Upper lobe of left lung (tissue), 6 donors: ENCODE data around the gene SNX15. TPM values are rescaled to one million over a fixed set of nuclear protein-coding genes. Genes with fewer than 3 reads are reported as not detected.

ENCODE experiments used
- ATAC-seq, 2 donors: fragments of 200-7000 bp; cut with Tn5 transposase; one replicate each; pipeline ENCODE4 v1.9.1; 2022; ENCODE audit warnings: mild to moderate bottlenecking in 2 of 2, moderate library complexity in 2 of 2; ENCODE audit not compliant: low FRiP score in 2 of 2
- DNase-seq, 2 donors: peaks; one replicate each; pipeline ENCODE4 v3.0.0-alpha.2; 2019 to 2020
- H3K27ac ChIP-seq, 4 donors: fragments of 200-600 bp; sonication (generic); one replicate each; pipeline ENCODE4 v1.5.1; 2016 to 2019
- H3K27me3 ChIP-seq, 4 donors: fragments of 200-600 bp; sonication (generic); one replicate each; pipeline ENCODE4 v1.5.1; 2017 to 2019
- H3K36me3 ChIP-seq, 4 donors: fragments of 200-600 bp; sonication (generic); one replicate each; pipeline ENCODE4 v1.5.1; 2016 to 2019
- H3K4me1 ChIP-seq, 4 donors: fragments of 200-600 bp; sonication (generic); one replicate each; pipeline ENCODE4 v1.5.1; 2018 to 2019
- H3K4me3 ChIP-seq, 4 donors: fragments of 200-600 bp; sonication (generic); one replicate each; pipeline ENCODE4 v1.5.1; 2017 to 2019; ENCODE audit warnings: mild to moderate bottlenecking in 2 of 4, moderate library complexity in 1 of 4
- H3K9me3 ChIP-seq, 4 donors: fragments of 200-600 bp; sonication (generic); one replicate each; pipeline ENCODE4 v1.5.1; 2018 to 2019
- CTCF ChIP-seq, 6 experiments: fragments of 450-650 bp in 4 of 6; fragments of 200-600 bp in 2 of 6; sonication (generic) in 2 of 6; IDR thresholded peaks; one replicate each; pipeline ENCODE4 v1.5.1; 2016 to 2019; ENCODE audit warnings: antibody characterized with exemption in 6 of 6
- EP300 ChIP-seq, 4 donors: sonication (generic); formaldehyde crosslinking; IDR thresholded peaks; one replicate each; pipeline ENCODE4 v1.5.1; 2017; ENCODE audit warnings: antibody characterized with exemption in 4 of 4, control low read depth in 2 of 4
- POLR2A ChIP-seq, 4 donors: fragments of 450-650 bp; IDR thresholded peaks; one replicate each; pipeline ENCODE4 v1.5.1; 2016 to 2017; ENCODE audit warnings: antibody characterized with exemption in 4 of 4, mild to moderate bottlenecking in 2 of 4
- POLR2AphosphoS5 ChIP-seq, 2 donors: sonication (generic); formaldehyde crosslinking; IDR thresholded peaks; one replicate each; pipeline ENCODE4 v1.5.1; 2017; ENCODE audit warnings: antibody characterized with exemption in 2 of 2
- WGBS, 2 donors: methylation state at CpG; one replicate each; pipeline ENCODE4 v1.1.5; 2017 to 2018; 5-methylcytosine and 5-hydroxymethylcytosine counted together
- small RNA-seq, 4 donors: library from RNA; depleted of rRNA; stranded (forward); fragments of <200 nt; gene quantifications; one replicate each; pipeline ENCODE3, GENCODE V24; 2016
- total RNA-seq, 6 donors: library from RNA; depleted of rRNA in 4 of 6; stranded (reverse); fragments of >200 nt in 4 of 6; gene quantifications; one replicate each; pipeline versions ENCODE4 v1.1.0 to v1.2.1, GENCODE V29; 2016 to 2021
- donor health status: DM: no; HTN: no; CAD: no; lungs with moderate emphysema.
- donor health status: DM: no; HTN: yes; CAD: no; lungs with severe emphysema.

The SNX15 gene
- total RNA-seq, 6 donors from 2014 or later, result 14.7 to 32.1 (median 21.2) TPM

- ATAC-seq (no peak), DNase-seq (peak in 1 of 2 donors; percentile 59)
- H3K27me3 ChIP-seq, result no peaks in the 10 kb centered on the region
- TF ChIP-seq POLR2AphosphoS5 (IDR thresholded peaks at IDR 0.05), result no peak
- TF ChIP-seq POLR2A (IDR thresholded peaks at IDR 0.05), result no peak
- TF ChIP-seq EP300 (IDR thresholded peaks at IDR 0.05), result no peak
- TF ChIP-seq CTCF (IDR thresholded peaks at IDR 0.05), result no peak
- no peak overlapping the region for H3K4me3 ChIP-seq
- 82 to 91% methylated on average over 6 to 11 of the region's 11 CpGs for WGBS, 2 donors
- H3K27ac ChIP-seq, result no peak overlapping the region
- H3K4me1 ChIP-seq, result peaks cover 15 to 24% (median 19%) of the 10 kb centered on the region in 4 donors
- H3K9me3 ChIP-seq, result no peaks in the 10 kb centered on the region
- peaks cover 8 to 46% (median 33%) of the 10 kb centered on the region in 4 donors for H3K36me3 ChIP-seq
Measured at GRCh38 chr11:65087216-65087615, 60.0 kb downstream of the SNX15 start.

- Histone ChIP-seq H3K9me3 (no peaks in the 10 kb centered on the region), H3K4me3 (no peak overlapping the region), H3K4me1 (peaks cover 15 to 24% (median 19%) of the 10 kb centered on the region in 4 donors), H3K27me3 (no peaks in the 10 kb centered on the region), H3K27ac (no peak overlapping the region), H3K36me3 (peaks cover 8 to 46% (median 33%) of the 10 kb centered on the region in 4 donors)
- 90 to 95% methylated on average over 2 to 15 of the region's 15 CpGs for WGBS, 2 donors
- DNase-seq (peak in 1 of 2 donors; percentile 77), ATAC-seq (no peak)
- TF ChIP-seq POLR2A (IDR thresholded peaks at IDR 0.05), result no peak
- TF ChIP-seq EP300 (IDR thresholded peaks at IDR 0.05), result no peak
- no peak for TF ChIP-seq POLR2AphosphoS5 (IDR thresholded peaks at IDR 0.05)
- no peak for TF ChIP-seq CTCF (IDR thresholded peaks at IDR 0.05)
Measured at GRCh38 chr11:65087827-65088226, 60.6 kb downstream of the SNX15 start.

GRCh38 chr11:65089621-65090020 lies 62.4 kb downstream of the SNX15 start:
- H3K4me3 ChIP-seq, result no peak overlapping the region
- H3K4me1 ChIP-seq, result peaks cover 8 to 11% (median 11%) of the 10 kb centered on the region in 4 donors
- no peak for TF ChIP-seq POLR2A (IDR thresholded peaks at IDR 0.05)
- TF ChIP-seq POLR2AphosphoS5 (IDR thresholded peaks at IDR 0.05), result no peak
- ATAC-seq, result no peak
- H3K9me3 ChIP-seq, result no peaks in the 10 kb centered on the region
- H3K27ac ChIP-seq, result no peak overlapping the region
- H3K36me3 ChIP-seq, result peaks cover 8 to 46% (median 33%) of the 10 kb centered on the region in 4 donors
- H3K27me3 ChIP-seq, result no peaks in the 10 kb centered on the region
- WGBS, 2 donors, result 88 to 94% methylated on average over 4 of the region's 4 CpGs
- no peak for DNase-seq

Small RNA genes within 50 kb of the gene (small RNA-seq; reads per million reads assigned to genes)
- 0 to 0.44 (median 0) reads per million in 4 donors for gene MIR6879
- gene SNX15, result 0 reads per million in 4 donors

Other genes with a start within 250 kb of the SNX15 start
- 100 to 1,000 TPM; 231 to 625 (median 265) TPM for gene SF1, start 248.9 kb upstream of the SNX15 start, total RNA-seq
- 10 to 100 TPM; 19.0 to 84.7 (median 29.2) TPM for gene MAP4K2, start 224.2 kb upstream of the SNX15 start, total RNA-seq
- gene MEN1, start 216.9 kb upstream of the SNX15 start, total RNA-seq, result 10 to 100 TPM; 15.4 to 47.1 (median 24.4) TPM
- gene CDC42BPG, start 182.8 kb upstream of the SNX15 start, total RNA-seq, result 10 to 100 TPM; 21.6 to 62.4 (median 26.0) TPM
- gene EHD1, start 148.8 kb upstream of the SNX15 start, total RNA-seq, result 100 to 1,000 TPM in 4 of 6 donors, 10 to 100 TPM in 2; 43.0 to 167 (median 103) TPM
- 10 to 100 TPM; 24.6 to 59.2 (median 33.3) TPM for gene ATG2A, start 110.2 kb upstream of the SNX15 start, total RNA-seq
- gene PPP2R5B, start 102.8 kb upstream of the SNX15 start, total RNA-seq, result 10 to 100 TPM; 21.0 to 48.1 (median 27.5) TPM
- not detected for gene GPHA2, start 91.5 kb upstream of the SNX15 start, total RNA-seq
- under 1 TPM in 1 of 6 donors, not detected in 5; 0.15 TPM for gene MAJIN, start 55.3 kb upstream of the SNX15 start, total RNA-seq
- 10 to 100 TPM in 1 of 6 donors, 1 to 10 TPM in 5; 1.7 to 36.7 (median 6.0) TPM for gene BATF2, start 30.5 kb upstream of the SNX15 start, total RNA-seq
- gene ARL2, start 13.3 kb upstream of the SNX15 start, total RNA-seq, result 100 to 1,000 TPM in 1 of 6 donors, 10 to 100 TPM in 5; 41.9 to 113 (median 81.2) TPM
- gene SAC3D1, start 13.8 kb downstream of the SNX15 start, total RNA-seq, result 10 to 100 TPM in 5 of 6 donors, 1 to 10 TPM in 1; 9.1 to 18.9 (median 14.5) TPM
- 10 to 100 TPM in 2 of 6 donors, 1 to 10 TPM in 4; 5.9 to 27.2 (median 9.1) TPM for gene NAALADL1, start 31.1 kb downstream of the SNX15 start, total RNA-seq
- 1 to 10 TPM; 1.0 to 4.4 (median 1.8) TPM for gene CDCA5, start 56.6 kb downstream of the SNX15 start, total RNA-seq
- 10 to 100 TPM; 21.4 to 39.8 (median 34.6) TPM for gene ZFPL1, start 56.8 kb downstream of the SNX15 start, total RNA-seq
- gene VPS51, start 68.8 kb downstream of the SNX15 start, total RNA-seq, result 100 to 1,000 TPM; 102 to 531 (median 175) TPM
- gene TM7SF2, start 84.4 kb downstream of the SNX15 start, total RNA-seq, result 10 to 100 TPM; 36.8 to 82.7 (median 45.5) TPM
- 10 to 100 TPM; 12.6 to 28.5 (median 15.2) TPM for gene ZNHIT2, start 90.3 kb downstream of the SNX15 start, total RNA-seq
- gene FAU, start 94.7 kb downstream of the SNX15 start, total RNA-seq, result 1,000 to 10,000 TPM in 1 of 6 donors, 100 to 1,000 TPM in 5; 405 to 1,014 (median 590) TPM
- 10 to 100 TPM; 15.7 to 78.6 (median 57.1) TPM for gene MRPL49, start 94.9 kb downstream of the SNX15 start, total RNA-seq
- gene SYVN1, start 107.1 kb downstream of the SNX15 start, total RNA-seq, result 10 to 100 TPM; 31.1 to 70.6 (median 50.0) TPM
- not detected for gene SPDYC, start 142.8 kb downstream of the SNX15 start, total RNA-seq
- 100 to 1,000 TPM; 152 to 327 (median 235) TPM for gene CAPN1, start 154.5 kb downstream of the SNX15 start, total RNA-seq
- gene POLA2, start 234.5 kb downstream of the SNX15 start, total RNA-seq, result 10 to 100 TPM in 3 of 6 donors, 1 to 10 TPM in 3; 6.0 to 19.9 (median 8.7) TPM